Upper lobe of left lung (tissue), 6 donors: ENCODE measurements around the gene TNN. TPM values are rescaled to one million over a fixed set of nuclear protein-coding genes. Genes with fewer than 3 reads are reported as not detected.

ENCODE experiments used
- ATAC-seq, 2 donors: fragments of 200-7000 bp; cut with Tn5 transposase; one replicate each; pipeline ENCODE4 v1.9.1; 2022; ENCODE audit warnings: mild to moderate bottlenecking in 2 of 2, moderate library complexity in 2 of 2; ENCODE audit not compliant: low FRiP score in 2 of 2
- DNase-seq, 2 donors: peaks; one replicate each; pipeline ENCODE4 v3.0.0-alpha.2; 2019 to 2020
- H3K27ac ChIP-seq, 4 donors: fragments of 200-600 bp; sonication (generic); one replicate each; pipeline ENCODE4 v1.5.1; 2016 to 2019
- H3K27me3 ChIP-seq, 4 donors: fragments of 200-600 bp; sonication (generic); one replicate each; pipeline ENCODE4 v1.5.1; 2017 to 2019
- H3K36me3 ChIP-seq, 4 donors: fragments of 200-600 bp; sonication (generic); one replicate each; pipeline ENCODE4 v1.5.1; 2016 to 2019
- H3K4me1 ChIP-seq, 4 donors: fragments of 200-600 bp; sonication (generic); one replicate each; pipeline ENCODE4 v1.5.1; 2018 to 2019
- H3K4me3 ChIP-seq, 4 donors: fragments of 200-600 bp; sonication (generic); one replicate each; pipeline ENCODE4 v1.5.1; 2017 to 2019; ENCODE audit warnings: mild to moderate bottlenecking in 2 of 4, moderate library complexity in 1 of 4
- H3K9me3 ChIP-seq, 4 donors: fragments of 200-600 bp; sonication (generic); one replicate each; pipeline ENCODE4 v1.5.1; 2018 to 2019
- CTCF ChIP-seq, 6 experiments: fragments of 450-650 bp in 4 of 6; fragments of 200-600 bp in 2 of 6; sonication (generic) in 2 of 6; IDR thresholded peaks; one replicate each; pipeline ENCODE4 v1.5.1; 2016 to 2019; ENCODE audit warnings: antibody characterized with exemption in 6 of 6
- EP300 ChIP-seq, 4 donors: sonication (generic); formaldehyde crosslinking; IDR thresholded peaks; one replicate each; pipeline ENCODE4 v1.5.1; 2017; ENCODE audit warnings: antibody characterized with exemption in 4 of 4, control low read depth in 2 of 4
- POLR2A ChIP-seq, 4 donors: fragments of 450-650 bp; IDR thresholded peaks; one replicate each; pipeline ENCODE4 v1.5.1; 2016 to 2017; ENCODE audit warnings: antibody characterized with exemption in 4 of 4, mild to moderate bottlenecking in 2 of 4
- POLR2AphosphoS5 ChIP-seq, 2 donors: sonication (generic); formaldehyde crosslinking; IDR thresholded peaks; one replicate each; pipeline ENCODE4 v1.5.1; 2017; ENCODE audit warnings: antibody characterized with exemption in 2 of 2
- WGBS, 2 donors: methylation state at CpG; one replicate each; pipeline ENCODE4 v1.1.5; 2017 to 2018; 5-methylcytosine and 5-hydroxymethylcytosine counted together
- total RNA-seq, 6 donors: library from RNA; depleted of rRNA in 4 of 6; stranded (reverse); fragments of >200 nt in 4 of 6; gene quantifications; one replicate each; pipeline versions ENCODE4 v1.1.0 to v1.2.1, GENCODE V29; 2016 to 2021
- donor health status: DM: no; HTN: no; CAD: no; lungs with moderate emphysema.
- donor health status: DM: no; HTN: yes; CAD: no; lungs with severe emphysema.

Gene TNN
- total RNA-seq, 6 donors from 2014 or later, result 0.14 to 1.0 (median 0.16) TPM; not detected in 2

- peak overlapping the region in 1 of 4 donors; percentile 46 for H3K27ac ChIP-seq
Observed at GRCh38 chr1:175169286-175170018, 101.8 kb downstream of the TNN start.

DNA sequence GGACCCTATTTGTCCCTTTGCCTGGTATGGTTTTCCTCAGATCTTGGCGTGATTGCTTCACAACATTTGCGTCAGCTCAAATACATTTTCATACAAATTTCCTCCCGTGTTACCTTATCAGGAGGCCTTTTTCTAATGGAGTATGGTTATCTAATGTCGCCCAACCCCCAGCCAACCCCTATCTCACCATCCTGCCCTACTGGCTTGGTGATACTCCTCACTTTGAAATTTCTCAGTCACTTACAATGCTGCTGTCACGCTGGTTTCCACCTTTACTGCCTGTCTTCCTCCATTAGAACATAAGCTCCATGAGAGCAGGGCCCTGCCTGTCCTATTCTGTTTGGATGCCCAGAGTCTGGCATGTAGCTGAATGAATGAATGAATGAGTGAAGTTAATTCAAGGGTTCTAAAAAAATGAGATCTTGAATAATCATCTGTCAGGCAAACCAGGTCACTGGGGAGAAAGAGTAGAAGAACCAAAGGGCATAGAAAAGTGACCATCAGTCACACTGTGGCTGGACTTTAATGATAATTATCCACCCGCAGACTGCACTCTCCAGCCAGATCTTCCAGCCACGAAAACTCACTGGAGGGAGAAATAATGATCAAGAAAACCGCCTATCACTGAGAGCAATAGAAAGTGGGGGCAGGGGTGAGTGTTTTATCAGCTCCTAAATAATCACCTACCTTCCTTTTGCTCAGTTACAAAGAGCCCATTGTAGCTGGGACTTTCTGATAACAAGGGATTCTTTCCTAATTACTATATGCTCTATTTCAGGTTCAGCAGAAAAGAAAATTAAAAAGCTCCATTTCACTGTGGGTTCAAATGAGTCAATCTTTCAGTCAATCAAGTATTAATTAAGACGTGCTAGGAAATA, 103.6 kb downstream of the TNN start:
- peaks cover 12 to 32% (median 24%) of the 10 kb centered on the region in 4 donors for H3K4me1 ChIP-seq
- H3K27me3 ChIP-seq, result no peaks in the 10 kb centered on the region
- H3K27ac ChIP-seq, result peak overlapping the region in 1 of 4 donors; percentile 7
- WGBS, 2 donors, result 90 to 91% methylated on average over 9 of the region's 9 CpGs
- ATAC-seq, result no peak
- no peaks in the 10 kb centered on the region for H3K9me3 ChIP-seq
- TF ChIP-seq POLR2AphosphoS5 (IDR thresholded peaks at IDR 0.05), result no peak
- no peak for TF ChIP-seq CTCF (IDR thresholded peaks at IDR 0.05)
- no peak for TF ChIP-seq EP300 (IDR thresholded peaks at IDR 0.05)
- TF ChIP-seq POLR2A (IDR thresholded peaks at IDR 0.05), result no peak
- H3K4me3 ChIP-seq, result no peak overlapping the region
- peaks cover 0 to 60% (median 6%) of the 10 kb centered on the region in 4 donors for H3K36me3 ChIP-seq
- DNase-seq, result no peak

More at GRCh38 chr1:175169286-175170018, 101.8 kb downstream of the TNN start:
- peaks cover 11 to 27% (median 22%) of the 10 kb centered on the region in 4 donors for H3K4me1 ChIP-seq
- peaks cover 16 to 72% (median 22%) of the 10 kb centered on the region in 4 donors for H3K36me3 ChIP-seq
- no peak for ATAC-seq
- whole genome bisulfite sequencing, 2 donors, result 58 to 61% methylated on average over 6 of the region's 6 CpGs
- TF ChIP-seq POLR2AphosphoS5 (IDR thresholded peaks at IDR 0.05) (no peak), EP300 (IDR thresholded peaks at IDR 0.05) (no peak), POLR2A (IDR thresholded peaks at IDR 0.05) (no peak), CTCF (IDR thresholded peaks at IDR 0.05) (no peak)
- no peak for DNase-seq
- no peaks in the 10 kb centered on the region for H3K27me3 ChIP-seq
- H3K4me3 ChIP-seq, result no peak overlapping the region
- H3K9me3 ChIP-seq, result no peaks in the 10 kb centered on the region

GRCh38 chr1:175172503-175172902, 104.9 kb downstream of the TNN start:
- no peak for TF ChIP-seq EP300 (IDR thresholded peaks at IDR 0.05)
- TF ChIP-seq POLR2A (IDR thresholded peaks at IDR 0.05), result no peak
- no peak for TF ChIP-seq CTCF (IDR thresholded peaks at IDR 0.05)
- no peak for TF ChIP-seq POLR2AphosphoS5 (IDR thresholded peaks at IDR 0.05)
- Histone ChIP-seq H3K27me3 (no peaks in the 10 kb centered on the region), H3K9me3 (no peaks in the 10 kb centered on the region), H3K4me3 (no peak overlapping the region), H3K36me3 (peaks cover 0 to 60% (median 9%) of the 10 kb centered on the region in 4 donors), H3K27ac (peak overlapping the region in 1 of 4 donors; percentile 22), H3K4me1 (peaks cover 14 to 32% (median 27%) of the 10 kb centered on the region in 4 donors)
- WGBS, 2 donors, result 93 to 96% methylated on average over 3 of the region's 3 CpGs
- ATAC-seq (no peak), DNase-seq (no peak)

- TF ChIP-seq POLR2AphosphoS5 (IDR thresholded peaks at IDR 0.05), result no peak
- no peak for TF ChIP-seq POLR2A (IDR thresholded peaks at IDR 0.05)
- no peak for TF ChIP-seq CTCF (IDR thresholded peaks at IDR 0.05)
- TF ChIP-seq EP300 (IDR thresholded peaks at IDR 0.05), result no peak
- no peak for DNase-seq
- no peak for ATAC-seq
- Histone ChIP-seq H3K4me1 (peaks cover 18 to 41% (median 32%) of the 10 kb centered on the region in 4 donors), H3K36me3 (peaks cover 0 to 56% (median 9%) of the 10 kb centered on the region in 4 donors), H3K9me3 (no peaks in the 10 kb centered on the region), H3K27me3 (no peaks in the 10 kb centered on the region), H3K27ac (peak overlapping the region in 1 of 4 donors; percentile 22), H3K4me3 (no peak overlapping the region)
- 86 to 89% methylated on average over 7 of the region's 7 CpGs for WGBS, 2 donors
Observed at GRCh38 chr1:175173531-175173930, 105.9 kb downstream of the TNN start.
